DMS 273 (cell line): ENCODE data around the gene TM9SF4.
"Not testable (repeated sequence)": the region's sequence is repeated elsewhere in the genome, so short reads cannot be mapped to it uniquely, and the experiment has no call there.

Source experiments
- DNase-seq: peaks from one replicate; lab custom pipeline; 2025; ENCODE audit not compliant: unreplicated experiment; lab: John Stamatoyannopoulos, UW

Gene TM9SF4

DNA sequence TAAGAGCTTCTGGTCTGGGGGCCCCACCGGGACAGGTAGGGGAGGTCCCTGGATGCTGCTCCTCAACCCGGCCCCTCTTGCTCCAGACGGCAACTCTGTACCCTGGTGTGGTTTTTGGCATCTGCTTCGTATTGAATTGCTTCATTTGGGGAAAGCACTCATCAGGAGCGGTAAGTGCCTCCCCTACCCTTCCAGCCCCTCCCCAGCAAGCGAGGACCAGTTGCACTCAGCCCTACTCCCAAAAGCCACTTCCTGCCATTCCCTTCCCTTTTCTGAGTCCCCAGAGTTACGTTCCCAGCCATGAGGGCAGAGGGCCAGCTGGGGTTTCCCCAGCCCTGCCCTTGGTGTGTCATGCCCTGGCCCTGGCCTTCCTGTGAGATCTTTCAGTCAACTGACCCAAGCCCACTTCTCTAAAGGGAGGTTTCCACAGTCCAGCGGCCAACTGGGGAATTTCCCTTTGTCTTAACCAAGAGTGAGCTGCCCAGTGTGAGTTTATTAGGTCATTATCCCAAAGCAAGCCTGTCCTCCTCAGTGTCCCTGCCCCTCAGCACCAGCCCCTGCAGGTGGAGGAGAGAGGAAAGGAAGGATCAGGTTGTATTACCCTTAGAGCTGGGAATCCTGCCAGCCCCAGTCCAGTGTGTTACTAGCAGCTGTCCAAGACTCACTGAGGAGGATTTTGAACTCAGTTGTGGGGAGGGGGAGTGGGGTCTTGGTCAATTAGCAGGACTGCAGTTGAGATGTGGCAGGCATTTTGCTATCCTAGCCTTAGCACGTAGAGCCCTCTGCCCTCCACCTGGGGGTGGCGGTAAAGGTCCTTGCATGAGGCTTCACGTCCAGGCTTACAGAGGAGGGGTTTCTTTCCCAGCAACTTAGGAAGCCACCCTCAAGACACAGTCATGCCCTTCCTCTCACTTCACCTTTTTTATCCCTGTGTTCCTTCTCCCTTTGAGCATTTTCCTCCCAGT lies 45.8 kb downstream of the TM9SF4 start:
- DNase-seq = peak; percentile 80

DNA sequence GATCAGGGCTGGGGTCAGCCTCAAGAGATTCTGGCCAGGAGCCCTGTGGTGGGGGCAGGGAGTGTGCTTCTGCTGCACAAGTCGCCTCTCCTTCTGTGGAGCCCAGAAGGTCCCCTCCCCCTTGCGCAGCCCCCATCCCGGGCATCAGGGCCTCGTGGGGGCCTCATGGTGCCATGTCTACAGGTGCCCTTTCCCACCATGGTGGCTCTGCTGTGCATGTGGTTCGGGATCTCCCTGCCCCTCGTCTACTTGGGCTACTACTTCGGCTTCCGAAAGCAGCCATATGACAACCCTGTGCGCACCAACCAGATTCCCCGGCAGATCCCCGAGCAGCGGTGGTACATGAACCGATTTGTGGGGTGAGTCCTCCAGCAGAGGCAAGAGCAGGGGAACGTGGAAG lies 48.1 kb downstream of the TM9SF4 start:
- DNase-seq = no peak

DNA sequence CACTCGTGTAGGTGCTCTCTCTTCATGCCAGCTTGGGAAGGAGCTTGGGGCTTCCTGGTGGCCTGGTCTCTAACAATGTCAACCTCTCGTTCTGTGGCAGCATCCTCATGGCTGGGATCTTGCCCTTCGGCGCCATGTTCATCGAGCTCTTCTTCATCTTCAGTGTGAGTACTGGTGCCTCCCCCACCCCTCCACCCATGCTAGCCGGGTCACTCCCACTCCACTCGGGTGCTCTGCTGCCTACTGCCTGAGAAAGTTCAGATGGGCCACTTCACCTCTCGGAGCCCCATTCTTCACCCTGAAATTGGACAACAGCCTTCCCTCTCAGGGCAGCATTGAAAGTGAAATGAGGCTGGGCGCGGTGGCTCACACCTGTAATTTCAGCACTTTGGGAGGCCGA lies 48.8 kb downstream of the TM9SF4 start:
- DNase-seq = no peak

DNA sequence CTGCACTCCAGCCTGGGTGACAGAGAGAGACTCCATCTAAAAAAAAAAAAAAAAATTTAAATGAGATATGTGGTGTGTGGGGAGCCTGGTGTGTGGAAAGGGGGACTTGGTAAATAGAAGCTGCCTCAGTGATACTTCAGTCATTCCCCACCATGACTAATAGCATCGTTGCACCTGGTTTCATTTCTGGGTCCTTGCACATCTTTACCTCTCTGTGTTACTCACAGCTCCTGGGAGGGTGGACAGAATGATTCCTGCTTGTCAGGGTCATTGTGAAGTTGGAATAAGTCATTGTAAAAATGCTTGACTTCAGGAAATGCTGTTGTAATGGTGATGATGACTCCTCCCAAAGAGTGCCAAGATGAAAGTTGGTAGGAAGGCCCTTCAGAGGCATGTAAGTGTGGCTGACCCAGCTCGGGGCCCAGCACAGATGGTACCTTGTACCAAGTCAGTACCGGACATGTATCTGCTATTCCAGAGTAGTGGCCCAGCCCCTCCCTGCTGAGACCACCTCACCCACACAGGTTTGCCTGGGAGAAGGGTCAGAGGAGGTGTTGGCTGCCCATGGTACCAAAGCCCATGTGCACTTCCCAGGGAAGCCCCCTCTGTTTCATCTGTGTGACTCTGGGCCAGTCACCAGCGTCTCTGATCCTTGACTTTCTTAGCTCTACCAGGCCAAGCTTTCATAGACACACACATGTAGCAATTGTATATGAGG lies 49.6 kb downstream of the TM9SF4 start:
- no peak for DNase-seq

DNA sequence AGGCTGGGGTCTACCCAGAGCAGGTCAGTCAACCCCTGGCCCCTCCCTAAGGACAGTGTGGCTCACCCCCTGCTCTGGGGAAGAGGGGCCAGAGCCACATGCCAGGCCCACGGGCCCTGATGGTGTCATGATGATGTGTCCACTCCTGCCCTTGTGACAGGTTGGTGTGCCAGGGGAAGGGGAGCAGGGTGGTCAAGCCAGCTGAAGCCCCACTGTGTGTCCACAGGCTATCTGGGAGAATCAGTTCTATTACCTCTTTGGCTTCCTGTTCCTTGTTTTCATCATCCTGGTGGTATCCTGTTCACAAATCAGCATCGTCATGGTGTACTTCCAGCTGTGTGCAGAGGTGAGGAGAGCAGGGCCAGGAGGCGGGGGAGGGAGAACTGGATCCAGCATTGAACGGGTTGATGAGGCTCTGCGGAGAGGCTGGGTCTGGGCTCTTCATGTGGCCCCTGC lies 50.3 kb downstream of the TM9SF4 start:
- DNase-seq = no peak

DNA sequence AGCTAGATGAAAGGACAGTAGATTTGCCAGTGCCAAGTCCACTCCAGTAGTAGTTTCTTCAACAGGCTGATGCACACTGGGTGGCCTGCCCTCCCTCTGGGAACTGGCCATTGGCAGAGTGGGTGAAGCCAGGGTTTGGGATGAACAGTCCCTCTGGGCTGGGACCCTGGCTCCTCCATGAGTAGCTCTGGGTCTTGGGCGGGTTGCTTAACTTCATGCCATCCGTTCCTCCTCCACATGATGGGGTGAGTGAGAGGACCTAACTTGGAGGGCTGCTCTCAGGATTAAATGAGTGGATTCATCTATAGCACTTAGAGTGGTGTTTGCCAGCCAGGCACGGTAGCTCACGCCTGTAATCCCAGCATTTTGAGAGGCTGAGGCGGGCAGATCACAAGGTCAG lies 50.8 kb downstream of the TM9SF4 start:
- no peak for DNase-seq

DNA sequence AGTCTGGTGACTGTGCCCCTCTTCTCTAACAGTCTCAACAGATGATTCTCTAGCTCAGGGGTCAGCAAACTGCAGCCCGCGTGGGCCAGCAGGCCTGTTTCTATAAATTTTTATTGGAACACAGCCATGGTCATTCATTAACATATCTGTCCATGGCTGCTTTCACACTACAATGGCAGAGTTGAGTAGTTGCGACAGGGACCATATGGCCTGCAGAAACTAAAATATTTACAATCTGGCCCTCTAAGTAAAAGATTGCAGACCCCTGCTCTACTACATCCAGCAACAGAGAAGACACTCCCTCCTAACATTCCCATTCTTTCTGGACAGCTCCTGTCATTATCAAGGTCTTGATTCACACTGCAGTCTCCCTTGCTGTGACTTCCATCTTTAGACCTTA lies 52.8 kb downstream of the TM9SF4 start:
- DNase-seq = peak; percentile 27

DNA sequence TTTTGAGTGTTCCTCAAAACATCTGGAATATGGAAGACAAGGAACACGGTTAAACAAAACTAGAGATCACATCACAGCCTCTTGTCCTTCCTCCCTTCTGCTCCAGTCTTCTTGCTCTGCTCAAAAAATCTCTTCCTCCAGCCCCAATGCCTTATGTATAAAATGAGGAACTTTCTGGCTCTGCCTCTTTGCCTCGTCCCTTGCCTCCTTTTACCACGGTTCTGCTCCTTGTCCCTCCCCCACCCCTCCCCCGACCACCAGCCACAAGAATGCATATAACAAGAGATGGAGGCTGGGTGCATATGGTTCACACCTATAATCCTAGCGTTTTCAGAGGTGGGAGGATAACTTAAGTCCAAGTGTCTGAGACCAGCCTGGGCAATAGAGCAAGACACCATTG lies 54.4 kb downstream of the TM9SF4 start:
- no peak for DNase-seq

DNA sequence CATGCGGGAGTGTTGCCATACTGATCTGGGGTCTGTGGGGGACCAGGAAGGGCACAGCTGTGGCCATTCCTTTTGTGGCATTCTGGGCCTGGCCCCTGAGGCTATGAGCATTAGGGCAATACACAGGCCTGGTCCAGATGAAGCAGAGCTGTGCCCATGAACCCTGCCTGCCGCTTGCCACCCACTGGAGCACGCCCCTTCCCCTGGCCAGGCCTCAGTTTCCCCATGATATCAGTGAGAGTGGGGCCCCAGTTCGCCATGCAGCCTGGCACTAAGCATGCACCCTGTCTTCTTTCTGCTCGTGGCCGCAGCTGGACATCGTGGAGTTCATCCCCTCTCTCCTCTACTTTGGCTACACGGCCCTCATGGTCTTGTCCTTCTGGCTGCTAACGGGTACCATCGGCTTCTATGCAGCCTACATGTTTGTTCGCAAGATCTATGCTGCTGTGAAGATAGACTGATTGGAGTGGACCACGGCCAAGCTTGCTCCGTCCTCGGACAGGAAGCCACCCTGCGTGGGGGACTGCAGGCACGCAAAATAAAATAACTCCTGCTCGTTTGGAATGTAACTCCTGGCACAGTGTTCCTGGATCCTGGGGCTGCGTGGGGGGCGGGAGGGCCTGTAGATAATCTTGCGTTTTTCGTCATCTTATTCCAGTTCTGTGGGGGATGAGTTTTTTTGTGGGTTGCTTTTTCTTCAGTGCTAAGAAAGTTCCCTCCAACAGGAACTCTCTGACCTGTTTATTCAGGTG lies 55.6 kb downstream of the TM9SF4 start:
- DNase-seq = no peak

DNA sequence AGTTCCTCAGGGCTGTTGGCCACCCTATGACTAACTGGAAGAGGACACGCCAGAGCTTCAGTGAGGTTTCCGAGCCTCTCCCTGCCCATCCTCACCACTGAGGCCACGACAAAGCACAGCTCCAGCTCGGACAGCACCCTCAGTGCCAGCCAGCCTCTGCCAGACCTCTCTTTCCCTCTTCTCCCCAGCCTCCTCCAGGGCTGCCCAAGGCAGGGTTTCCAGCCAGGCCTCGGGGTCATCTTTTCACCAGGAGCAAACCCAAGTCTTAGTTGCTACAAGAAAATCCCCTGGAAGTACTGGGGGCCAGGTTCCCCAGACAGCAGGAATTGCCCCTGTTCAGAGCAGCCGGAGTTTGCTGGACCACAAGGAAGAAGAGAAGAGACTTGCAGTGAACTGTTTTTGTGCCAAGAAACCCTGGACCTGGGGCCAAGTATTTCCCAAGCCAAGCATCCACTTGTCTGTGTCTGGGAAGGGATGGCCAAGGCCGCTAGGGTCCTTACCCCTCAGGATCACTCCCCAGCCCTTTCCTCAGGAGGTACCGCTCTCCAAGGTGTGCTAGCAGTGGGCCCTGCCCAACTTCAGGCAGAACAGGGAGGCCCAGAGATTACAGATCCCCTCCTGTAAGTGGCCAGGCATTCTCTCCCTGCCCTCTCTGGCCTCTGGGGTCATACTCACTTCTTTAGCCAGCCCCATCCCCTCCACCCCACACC lies 56.5 kb downstream of the TM9SF4 start:
- DNase-seq = no peak

DNA sequence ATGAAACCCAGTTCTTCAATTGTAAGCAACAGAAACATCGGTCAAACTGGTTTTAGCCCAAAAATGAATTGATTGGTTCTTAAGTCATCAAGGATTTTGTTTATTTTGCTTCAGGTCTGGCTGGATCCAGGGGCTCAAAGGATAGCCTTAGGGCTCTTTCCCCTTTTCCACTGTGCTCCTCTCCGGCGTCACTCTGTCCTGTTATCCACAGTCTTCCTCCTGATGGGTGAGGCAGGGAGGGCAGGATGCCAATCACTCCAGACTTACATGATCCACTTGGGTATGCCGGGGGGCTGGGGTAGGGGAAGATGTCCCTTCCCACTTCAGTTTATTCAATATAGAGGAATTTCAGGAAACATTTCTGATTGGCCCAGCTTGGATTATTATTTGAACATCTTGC lies 58.0 kb downstream of the TM9SF4 start:
- no peak for DNase-seq

DNA sequence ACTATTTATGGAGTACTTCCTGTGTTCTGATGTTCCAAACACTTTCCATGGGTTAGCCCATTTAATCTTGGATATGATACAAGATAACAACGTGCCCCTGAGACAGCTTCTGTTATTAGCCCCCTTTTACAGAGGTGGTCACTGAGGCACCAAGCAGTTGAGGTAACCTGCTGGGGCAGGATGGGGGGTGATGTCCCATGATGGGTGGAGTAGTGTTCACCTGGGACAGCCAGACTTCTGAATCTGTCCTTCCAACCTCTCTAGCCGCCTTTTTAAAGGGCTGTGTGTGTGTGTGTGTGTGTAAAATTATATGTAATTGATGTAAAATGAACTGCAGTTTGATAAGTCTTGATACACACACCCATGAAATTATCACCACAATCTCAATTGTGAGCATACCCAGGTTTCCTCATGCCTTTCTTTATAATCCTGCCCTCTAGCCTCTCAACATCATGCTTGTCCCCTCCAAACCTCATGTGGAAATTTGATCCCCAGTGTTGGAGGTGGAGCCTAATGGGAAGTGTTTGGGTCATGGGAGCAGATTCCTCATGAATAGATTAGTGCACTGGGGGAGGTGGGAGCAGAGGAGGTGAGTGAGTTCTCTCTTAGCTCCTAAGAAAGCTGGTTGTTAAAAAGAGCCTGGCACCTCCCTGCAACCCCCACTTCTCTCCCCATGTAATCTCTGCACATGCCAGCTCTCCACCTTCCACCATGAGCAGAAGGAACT lies 58.8 kb downstream of the TM9SF4 start:
- peak; percentile 78 for DNase-seq

DNA sequence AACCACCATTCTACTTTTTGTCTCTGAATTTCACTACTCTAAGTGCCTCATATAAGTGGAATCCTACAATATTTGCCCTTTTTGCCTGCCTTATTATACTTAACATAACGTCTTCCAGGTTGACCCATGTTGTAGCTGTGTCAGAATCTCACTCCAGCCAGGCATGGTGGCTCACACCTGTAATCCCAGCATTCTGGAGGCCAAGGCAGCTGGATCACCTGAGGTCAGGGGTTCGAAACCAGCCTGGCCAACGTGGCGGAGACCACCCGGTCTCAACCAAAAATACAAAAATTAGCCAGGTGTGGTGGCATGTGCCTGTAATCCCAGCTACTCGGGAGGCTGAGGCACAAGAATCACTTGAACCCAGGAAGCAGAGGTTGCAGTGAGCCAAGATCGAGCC lies 68.2 kb downstream of the TM9SF4 start:
- DNase-seq = not testable (repeated sequence)

DNA sequence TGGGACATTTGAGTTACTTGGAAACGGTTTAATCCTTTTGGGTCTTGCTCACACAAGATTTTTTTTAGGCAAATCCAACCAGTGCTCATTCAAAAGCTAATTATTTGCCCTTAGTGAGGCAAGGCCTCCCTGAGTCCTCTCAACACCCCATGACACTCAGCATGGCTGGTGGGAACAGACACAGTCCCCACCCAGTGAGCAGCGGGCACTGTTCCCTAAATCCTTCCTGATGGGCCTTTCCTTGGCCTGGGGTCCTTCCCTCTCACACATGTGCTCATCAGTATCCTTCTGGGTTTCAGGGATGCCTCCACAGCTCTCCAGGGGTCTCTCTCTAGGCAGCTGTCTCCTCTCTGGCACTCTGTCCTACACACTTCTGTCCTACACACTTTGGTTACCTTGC lies 70.0 kb downstream of the TM9SF4 start:
- no peak for DNase-seq

DNA sequence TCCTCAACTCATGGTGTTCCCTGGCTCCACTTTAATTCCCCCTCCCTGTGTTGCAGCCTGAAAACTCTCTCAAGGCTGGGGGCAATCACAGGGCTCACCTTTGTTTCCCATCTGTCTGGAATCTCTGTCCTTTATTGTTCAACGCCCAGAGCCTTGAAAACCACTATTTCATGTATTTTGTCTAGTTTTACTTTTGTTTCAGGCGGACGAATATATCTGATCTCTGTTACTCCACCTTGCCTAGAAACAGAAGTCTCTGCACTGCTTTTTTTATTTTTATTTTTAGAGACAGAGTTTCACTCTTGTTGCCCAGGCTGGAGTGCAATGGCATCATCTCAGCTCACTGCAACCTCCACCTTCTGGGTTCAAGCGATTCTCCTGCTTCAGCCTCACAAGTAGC lies 70.4 kb downstream of the TM9SF4 start:
- DNase-seq = no peak

DNA sequence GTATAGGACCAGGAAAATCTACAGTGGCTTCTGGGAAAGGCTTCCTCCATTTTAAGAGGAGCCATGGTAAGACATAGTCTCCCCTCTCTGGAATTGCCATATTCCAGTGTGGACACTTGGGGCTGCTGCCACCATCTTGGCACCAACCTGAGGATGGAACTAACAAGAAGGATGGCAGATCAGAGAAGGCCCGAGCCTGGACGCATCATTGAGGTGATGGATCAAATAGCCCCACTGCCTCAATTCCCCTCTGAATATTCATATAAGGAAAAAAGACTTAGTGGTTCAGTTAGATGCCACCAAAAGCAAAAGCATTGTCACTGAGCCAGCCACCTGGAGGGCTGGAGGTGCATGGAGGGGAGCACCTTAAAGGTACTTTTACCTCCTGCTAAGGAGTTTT lies 72.1 kb downstream of the TM9SF4 start:
- no peak for DNase-seq

DNA sequence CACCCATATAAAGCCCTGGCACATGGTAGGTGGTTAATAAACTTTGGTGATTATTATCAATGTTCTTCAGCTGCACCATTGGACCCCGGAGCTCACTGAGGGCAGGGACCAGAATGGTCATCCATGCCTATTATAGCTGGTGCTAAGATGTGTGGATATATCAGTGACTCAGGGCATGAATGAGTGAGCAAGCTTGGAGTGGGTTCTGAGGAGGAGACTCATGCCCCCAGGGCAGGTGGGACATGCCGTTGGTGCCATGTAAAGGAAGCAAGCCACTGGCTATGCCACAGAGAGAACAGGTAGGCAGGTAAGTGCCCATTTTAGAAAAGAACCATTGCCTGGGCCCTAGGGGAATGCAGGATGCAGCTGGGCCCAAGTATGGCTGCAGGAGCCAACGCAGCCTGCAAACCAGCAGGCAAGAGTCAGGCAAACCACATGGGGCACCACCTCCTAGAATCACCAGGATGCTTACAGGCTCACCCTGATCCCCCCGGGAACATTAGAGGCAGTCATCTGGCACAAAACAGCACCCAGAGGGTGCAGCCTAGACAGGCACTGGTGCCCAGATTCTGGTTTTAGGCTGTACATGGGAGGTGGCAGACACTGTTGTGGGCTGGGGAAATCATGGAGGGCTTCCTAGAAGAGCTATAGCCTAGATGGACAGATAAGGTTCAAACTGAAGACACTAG lies 74.6 kb downstream of the TM9SF4 start:
- DNase-seq = no peak

DNA sequence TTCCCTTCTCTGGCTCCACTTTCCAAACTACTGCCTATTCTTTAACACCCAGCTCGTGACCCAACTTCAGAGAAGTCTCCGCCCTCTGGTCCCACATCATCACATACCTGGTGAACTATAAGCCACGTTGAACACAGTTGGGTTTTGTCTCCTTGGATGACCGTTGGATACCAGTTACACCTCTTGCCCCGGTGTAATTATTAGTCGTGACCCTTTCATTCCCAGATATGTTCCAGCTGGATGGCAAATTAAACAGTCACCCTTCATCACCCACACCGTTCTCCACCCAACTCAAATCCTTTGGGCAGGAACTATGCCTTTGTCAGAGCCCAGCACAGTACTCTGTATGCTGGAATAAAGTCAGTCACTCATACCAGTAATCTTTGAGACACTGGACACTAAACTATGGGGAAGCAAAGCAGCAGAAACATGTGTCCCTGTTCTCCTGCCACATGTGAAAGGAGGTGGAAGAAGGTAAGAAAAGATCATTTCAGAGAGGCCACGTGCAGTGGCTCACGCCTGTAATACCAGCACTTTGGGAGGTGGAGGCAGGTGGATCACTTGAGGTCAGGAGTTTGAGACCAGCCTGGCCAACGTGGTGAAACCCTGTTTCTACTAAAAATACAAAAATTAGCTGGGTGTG lies 75.6 kb downstream of the TM9SF4 start:
- DNase-seq = no peak

DNA sequence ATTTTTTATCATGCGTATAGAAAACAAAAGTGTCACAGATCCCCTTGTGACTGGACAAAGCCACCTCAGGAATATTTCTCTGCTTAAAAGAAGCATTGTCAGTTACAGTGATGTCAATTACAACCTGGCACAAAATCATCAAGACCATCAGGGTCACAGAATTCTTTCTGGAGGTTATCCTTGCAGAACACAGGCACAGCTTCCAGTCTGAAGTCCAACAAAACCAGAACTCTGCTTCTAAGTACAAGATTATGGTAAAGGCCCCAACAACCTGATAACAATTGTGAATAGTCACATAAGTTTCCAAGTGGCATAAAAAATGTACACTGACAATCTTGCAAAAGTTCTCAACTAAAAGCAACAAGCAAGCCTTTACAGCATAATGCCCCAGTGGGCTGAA lies 77.0 kb downstream of the TM9SF4 start:
- DNase-seq = no peak
